ENCODE results near the gene PDLIM4. TPM values are rescaled to one million over a fixed set of nuclear protein-coding genes. Genes with fewer than 3 reads are reported as not detected.
A peak's percentile ranks its signal among the peaks of the same experiment; 100 is the strongest.

Gene PDLIM4
- under 1 TPM in 4 of 6 experiments, not detected in 2; 0.24 to 0.95 (median 0.40) TPM for total RNA-seq
- long read RNA-seq, partial matches to known transcripts: 0 of 1 reads
- long read RNA-seq, other reads (novel, unspliced or antisense): 0 of 1 reads

GRCh38 chr5:132257131-132258101 lies at the start of gene PDLIM4:
Gene PDLIM4 (plus strand): TSS chr5:132257696. CDS start chr5:132257735, 39 bp downstream.
- Histone ChIP-seq H3K27ac (peak within 1 kb of the TSS in 2 of 3 donors; percentile 3 to 8), H3K27me3 (no peaks in the 10 kb centered on the region), H3K4me3 (peak within 1 kb of the TSS in 1 of 3 donors; percentile 31), H3K9me3 (no peaks in the 10 kb centered on the region), H3K4me1 (peaks cover 0 to 2% (median 0%) of the 10 kb centered on the region in 4 donors), H3K36me3 (no peaks in the 10 kb centered on the region)
- no peak for TF ChIP-seq CTCF (IDR thresholded peaks at IDR 0.05)
- no peak for TF ChIP-seq POLR2A (IDR thresholded peaks at IDR 0.05)
- intact Hi-C loops (cut with DNase I): no loop called here
- ATAC-seq: no peak
- DNase-seq: peak in 1 of 3 donors; percentile 42
- WGBS (ENCODE audit: insufficient coverage, low coverage, low lambda C conversion rate, missing lambda C conversion rate): 82% methylated on average over 11 of the region's 88 CpGs

GRCh38 chr5:132207778-132208177 lies 49.7 kb upstream of the PDLIM4 start:
- TF ChIP-seq POLR2A (IDR thresholded peaks at IDR 0.05) (no peak), CTCF (IDR thresholded peaks at IDR 0.05) (no peak)
- Histone ChIP-seq H3K27ac (no peak overlapping the region), H3K36me3 (peaks cover 0 to 6% (median 0%) of the 10 kb centered on the region in 4 donors), H3K4me3 (no peak overlapping the region), H3K4me1 (peaks cover 0 to 7% (median 0%) of the 10 kb centered on the region in 4 donors), H3K27me3 (no peaks in the 10 kb centered on the region), H3K9me3 (no peaks in the 10 kb centered on the region)
- DNase-seq: peak in 1 of 3 donors; percentile 23
- intact Hi-C loops (cut with DNase I): no loop called here
- ATAC-seq: no peak
- WGBS (ENCODE audit: insufficient coverage, low coverage, low lambda C conversion rate, missing lambda C conversion rate): 92% methylated on average over 5 of the region's 5 CpGs

GRCh38 chr5:132209131-132209530 lies 48.4 kb upstream of the PDLIM4 start:
- Histone ChIP-seq H3K4me1 (no peaks in the 10 kb centered on the region), H3K9me3 (no peaks in the 10 kb centered on the region), H3K27ac (no peak overlapping the region), H3K4me3 (no peak overlapping the region), H3K27me3 (no peaks in the 10 kb centered on the region), H3K36me3 (peaks cover 0 to 15% (median 0%) of the 10 kb centered on the region in 4 donors)
- TF ChIP-seq POLR2A (IDR thresholded peaks at IDR 0.05): no peak
- TF ChIP-seq CTCF (IDR thresholded peaks at IDR 0.05): no peak
- no peak for ATAC-seq
- intact Hi-C loops (cut with DNase I): no loop called here
- WGBS (ENCODE audit: insufficient coverage, low coverage, low lambda C conversion rate, missing lambda C conversion rate): 77% methylated on average over 8 of the region's 9 CpGs
- peak in 1 of 3 donors; percentile 22 for DNase-seq

GRCh38 chr5:132209901-132210545 lies 47.5 kb upstream of the PDLIM4 start:
- Histone ChIP-seq H3K9me3 (no peaks in the 10 kb centered on the region), H3K27me3 (no peaks in the 10 kb centered on the region), H3K27ac (no peak overlapping the region), H3K4me3 (no peak overlapping the region), H3K4me1 (no peaks in the 10 kb centered on the region), H3K36me3 (peaks cover 0 to 15% (median 0%) of the 10 kb centered on the region in 4 donors)
- WGBS (ENCODE audit: insufficient coverage, low coverage, low lambda C conversion rate, missing lambda C conversion rate): 97% methylated on average over 6 of the region's 11 CpGs
- DNase-seq: peak in 1 of 3 donors; percentile 21
- ATAC-seq: no peak
- intact Hi-C loops (cut with DNase I): no loop called here
- TF ChIP-seq POLR2A (IDR thresholded peaks at IDR 0.05): no peak
- TF ChIP-seq CTCF (IDR thresholded peaks at IDR 0.05): no peak
